ENCODE results near the gene RPS6KB2.

GRCh38 chr11:67463680-67464410 lies 35.6 kb downstream of the RPS6KB2 start:
- TF ChIP-seq CTCF (IDR thresholded peaks at IDR 0.05), result no peak
- TF ChIP-seq POLR2A (IDR thresholded peaks at IDR 0.05), result no peak

All from prostate gland (tissue), 2 donors.